ENCODE measurements around the gene VAT1. TPM values are rescaled to one million over a fixed set of nuclear protein-coding genes. Genes with fewer than 3 reads are reported as not detected.
A peak's percentile ranks its signal among the peaks of the same experiment; 100 is the strongest.

Gene VAT1
- total and polyA plus RNA-seq, 2 of the 13 experiments (the other 11 are each of a cell fraction or from before 2014, with no cell fraction given), result 143 to 205 TPM

DNA sequence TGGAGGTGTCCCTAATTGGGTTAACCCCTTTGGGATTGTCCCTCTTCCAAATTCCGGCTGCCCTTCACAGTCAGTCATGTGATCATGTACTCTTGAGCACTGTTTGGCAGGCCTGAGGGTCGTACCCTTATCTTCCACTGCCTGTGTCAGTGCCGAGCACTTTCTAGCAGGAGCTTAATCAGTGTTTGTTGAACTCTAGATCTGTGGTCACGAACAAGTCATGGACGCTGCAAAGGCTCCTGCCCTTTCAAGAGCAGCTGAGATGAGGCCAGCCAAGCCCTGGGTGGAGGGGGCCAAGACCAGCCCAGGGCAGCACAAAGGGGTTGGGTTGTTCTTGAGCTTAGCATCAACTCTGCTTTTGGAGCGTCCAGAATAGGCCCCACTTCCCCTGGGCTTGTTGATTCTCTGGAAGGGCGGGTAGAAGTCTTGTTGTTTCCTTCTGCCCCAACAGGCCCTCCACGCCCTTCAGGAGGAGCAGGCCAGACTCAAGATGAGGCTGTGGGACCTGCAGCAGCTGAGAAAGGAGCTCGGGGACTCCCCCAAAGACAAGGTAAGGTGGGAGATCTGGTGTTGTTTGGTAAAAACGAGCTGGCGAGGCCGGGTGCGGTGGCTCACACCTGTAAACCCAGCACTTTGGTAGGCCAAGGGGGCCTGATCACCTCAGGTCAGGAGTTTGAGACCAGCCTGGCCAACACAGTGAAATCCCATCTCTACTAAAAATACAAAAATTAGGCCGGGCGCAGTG is 10.3 kb downstream of the VAT1 start (continued):
- TF ChIP-seq ZNF510 (CRISPR knock-in tag; IDR thresholded peaks at IDR 0.05; ENCODE audit: low read depth) (no peak), ZNF256 (CRISPR knock-in tag; conservative IDR thresholded peaks at IDR 0.05) (no peak), IKZF4 (CRISPR knock-in tag; IDR thresholded peaks at IDR 0.05; ENCODE audit: borderline replicate concordance, low read depth, not compliant biosample characterization) (no peak), DMTF1 (CRISPR knock-in tag; IDR thresholded peaks at IDR 0.05) (no peak), ZNF331 (CRISPR knock-in tag; IDR thresholded peaks at IDR 0.05) (peak; percentile 27; the same call in 1 of the 2 replicates), ZMYM4 (CRISPR knock-in tag; IDR thresholded peaks at IDR 0.05) (no peak), SNRNP70 (IDR thresholded peaks at IDR 0.05; ENCODE audit: low read depth, low read length) (no peak), ZNF564 (CRISPR knock-in tag; IDR thresholded peaks at IDR 0.05) (no peak), KAT7 (CRISPR knock-in tag; IDR thresholded peaks at IDR 0.05; ENCODE audit: borderline replicate concordance) (no peak), GLMP (CRISPR knock-in tag; IDR thresholded peaks at IDR 0.05; ENCODE audit: borderline replicate concordance) (no peak), AGO2 (optimal IDR thresholded peaks at IDR 0.05; ENCODE audit: low read depth, low read length) (no peak), ZBTB25 (CRISPR knock-in tag; IDR thresholded peaks at IDR 0.05) (no peak), ZNF121 (CRISPR knock-in tag; IDR thresholded peaks at IDR 0.05) (no peak), ZNF546 (CRISPR knock-in tag; conservative IDR thresholded peaks at IDR 0.05) (no peak), MAFF (IDR thresholded peaks at IDR 0.05; ENCODE audit: low read depth, low read length) (no peak), REL (CRISPR knock-in tag; conservative IDR thresholded peaks at IDR 0.05) (no peak), NRL (CRISPR knock-in tag; IDR thresholded peaks at IDR 0.05; ENCODE audit: borderline replicate concordance) (peak; percentile 77; the same call in 1 of the 2 replicates), ZFP41 (CRISPR knock-in tag; IDR thresholded peaks at IDR 0.05; ENCODE audit: borderline replicate concordance) (no peak), ZNF781 (CRISPR knock-in tag; IDR thresholded peaks at IDR 0.05; ENCODE audit: borderline replicate concordance, not compliant biosample characterization) (no peak), HMG20A (CRISPR knock-in tag; IDR thresholded peaks at IDR 0.05; ENCODE audit: borderline replicate concordance) (no peak), HDAC2 (CRISPR knock-in tag; IDR thresholded peaks at IDR 0.05) (0 out of 2 replicates have a peak, but pooled peaks have one; percentile 11), ZNF3 (CRISPR knock-in tag; IDR thresholded peaks at IDR 0.05) (peak; percentile 49; the same call in 1 of the 2 replicates), RNF2 (conservative IDR thresholded peaks at IDR 0.05; ENCODE audit: low read depth) (no peak)
- TF ChIP-seq, protein P1, sequence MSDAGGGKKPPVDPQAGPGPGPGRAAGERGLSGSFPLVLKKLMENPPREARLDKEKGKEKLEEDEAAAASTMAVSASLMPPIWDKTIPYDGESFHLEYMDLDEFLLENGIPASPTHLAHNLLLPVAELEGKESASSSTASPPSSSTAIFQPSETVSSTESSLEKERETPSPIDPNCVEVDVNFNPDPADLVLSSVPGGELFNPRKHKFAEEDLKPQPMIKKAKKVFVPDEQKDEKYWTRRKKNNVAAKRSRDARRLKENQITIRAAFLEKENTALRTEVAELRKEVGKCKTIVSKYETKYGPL (CRISPR knock-in tag; IDR thresholded peaks at IDR 0.05), result no peak
- TF ChIP-seq, protein P2, sequence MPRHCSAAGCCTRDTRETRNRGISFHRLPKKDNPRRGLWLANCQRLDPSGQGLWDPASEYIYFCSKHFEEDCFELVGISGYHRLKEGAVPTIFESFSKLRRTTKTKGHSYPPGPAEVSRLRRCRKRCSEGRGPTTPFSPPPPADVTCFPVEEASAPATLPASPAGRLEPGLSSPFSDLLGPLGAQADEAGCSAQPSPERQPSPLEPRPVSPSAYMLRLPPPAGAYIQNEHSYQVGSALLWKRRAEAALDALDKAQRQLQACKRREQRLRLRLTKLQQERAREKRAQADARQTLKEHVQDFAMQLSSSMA (CRISPR knock-in tag; IDR thresholded peaks at IDR 0.05), result no peak
